Measurements from ENCODE around the gene PDE4B. TPM values are rescaled to one million over a fixed set of nuclear protein-coding genes. Genes with fewer than 3 reads are reported as not detected.

Gene PDE4B
- total RNA-seq, 1 experiment from 2014 or later, result 1.4 TPM

DNA sequence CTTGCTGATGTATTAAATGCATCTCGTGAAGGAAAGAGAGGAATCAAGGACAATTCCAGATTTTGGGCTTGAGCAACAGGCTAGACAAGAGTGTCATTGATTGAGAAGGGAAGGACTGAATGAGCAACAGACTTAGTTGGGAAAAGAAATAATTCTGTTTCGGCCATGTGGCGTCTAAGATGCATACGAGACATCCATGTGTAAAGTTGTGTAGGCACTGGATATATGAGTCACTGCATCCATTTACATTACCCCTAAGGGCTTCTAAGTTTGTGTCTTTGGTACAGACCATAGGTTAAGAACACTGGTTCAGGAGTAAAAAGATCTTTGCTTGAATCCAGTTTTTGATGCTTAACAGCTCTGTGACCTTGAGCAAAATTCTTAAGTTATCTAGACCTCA, 434.3 kb downstream of the PDE4B start:
- Histone ChIP-seq H3K9me3 (ENCODE audit: low read length) (no peaks in the 10 kb centered on the region), H3K27me3 (ENCODE audit: low read length) (peaks cover 27% of the 10 kb centered on the region; the same call in 1 of the 2 replicates), H3K79me2 (ENCODE audit: low read length) (no peaks in the 10 kb centered on the region), H4K20me1 (ENCODE audit: low read length) (no peaks in the 10 kb centered on the region), H2AFZ (ENCODE audit: low read length) (no peak overlapping the region), H3K4me2 (ENCODE audit: low read length) (no peak overlapping the region), H3K9ac (ENCODE audit: low read length) (no peak overlapping the region), H3F3A (ENCODE audit: low read length, unreplicated experiment) (no peaks in the 10 kb centered on the region), H3K4me1 (ENCODE audit: insufficient read depth, low read length) (peaks cover 14% of the 10 kb centered on the region), H3K36me3 (ENCODE audit: low read depth, low read length) (no peaks in the 10 kb centered on the region), H3K9me2 (replicated peaks; ENCODE audit: low read length) (no peaks in the 10 kb centered on the region), H3K4me3 (ENCODE audit: low read length) (no peak overlapping the region), H3K27ac (ENCODE audit: low read length) (no peak overlapping the region)
- intact Hi-C loops (cut with micrococcal nuclease), result no loop called here
- TF ChIP-seq EZH2 (IDR thresholded peaks at IDR 0.05; ENCODE audit: low read length, unreplicated experiment) (no peak), EZH2phosphoT487 (IDR thresholded peaks at IDR 0.05; ENCODE audit: borderline replicate concordance, low read length) (no peak)
- TF ChIP-seq, protein P1, sequence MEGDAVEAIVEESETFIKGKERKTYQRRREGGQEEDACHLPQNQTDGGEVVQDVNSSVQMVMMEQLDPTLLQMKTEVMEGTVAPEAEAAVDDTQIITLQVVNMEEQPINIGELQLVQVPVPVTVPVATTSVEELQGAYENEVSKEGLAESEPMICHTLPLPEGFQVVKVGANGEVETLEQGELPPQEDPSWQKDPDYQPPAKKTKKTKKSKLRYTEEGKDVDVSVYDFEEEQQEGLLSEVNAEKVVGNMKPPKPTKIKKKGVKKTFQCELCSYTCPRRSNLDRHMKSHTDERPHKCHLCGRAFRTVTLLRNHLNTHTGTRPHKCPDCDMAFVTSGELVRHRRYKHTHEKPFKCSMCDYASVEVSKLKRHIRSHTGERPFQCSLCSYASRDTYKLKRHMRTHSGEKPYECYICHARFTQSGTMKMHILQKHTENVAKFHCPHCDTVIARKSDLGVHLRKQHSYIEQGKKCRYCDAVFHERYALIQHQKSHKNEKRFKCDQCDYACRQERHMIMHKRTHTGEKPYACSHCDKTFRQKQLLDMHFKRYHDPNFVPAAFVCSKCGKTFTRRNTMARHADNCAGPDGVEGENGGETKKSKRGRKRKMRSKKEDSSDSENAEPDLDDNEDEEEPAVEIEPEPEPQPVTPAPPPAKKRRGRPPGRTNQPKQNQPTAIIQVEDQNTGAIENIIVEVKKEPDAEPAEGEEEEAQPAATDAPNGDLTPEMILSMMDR (conservative IDR thresholded peaks at IDR 0.05; ENCODE audit: low read depth, low read length), result no peak
- DNase-seq, result no peak
- no peak for ATAC-seq
- CTCF ChIA-PET, result no interaction called here
- POLR2A ChIA-PET (ENCODE audit: unreplicated experiment), result no interaction called here
- BruUV-seq (replicated peaks), result no TSS peak

DNA sequence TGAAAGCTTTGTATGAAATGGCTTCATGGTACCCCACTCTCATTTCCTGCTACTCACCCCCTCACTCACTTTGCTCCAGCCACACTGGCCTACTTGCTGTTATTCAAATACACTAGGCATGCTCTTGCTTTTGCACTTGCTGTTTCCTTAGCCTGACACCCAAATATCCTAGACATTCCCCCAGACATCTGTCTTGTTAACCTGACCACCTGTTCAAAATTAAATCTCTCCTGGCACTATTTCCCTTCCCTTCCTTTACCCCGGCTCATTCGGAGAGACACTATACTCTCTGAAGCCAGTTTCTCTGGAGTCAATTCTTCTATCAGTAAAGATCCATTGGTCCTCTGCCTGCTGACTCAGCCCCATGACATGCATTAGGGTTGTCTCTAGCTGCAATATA, 435.3 kb downstream of the PDE4B start:
- H3K4me3 ChIP-seq (ENCODE audit: low read length), result no peak overlapping the region
- H3K36me3 ChIP-seq (ENCODE audit: low read depth, low read length), result no peaks in the 10 kb centered on the region
- H3K4me1 ChIP-seq (ENCODE audit: insufficient read depth, low read length), result peaks cover 14% of the 10 kb centered on the region
- H3K4me2 ChIP-seq (ENCODE audit: low read length), result no peak overlapping the region
- CTCF ChIA-PET, result no interaction called here
- no peaks in the 10 kb centered on the region for H3K79me2 ChIP-seq (ENCODE audit: low read length)
- H3K9me2 ChIP-seq (replicated peaks; ENCODE audit: low read length), result no peaks in the 10 kb centered on the region
- H3K27ac ChIP-seq (ENCODE audit: low read length), result no peak overlapping the region
- H3F3A ChIP-seq (ENCODE audit: low read length, unreplicated experiment), result no peaks in the 10 kb centered on the region
- H3K9ac ChIP-seq (ENCODE audit: low read length), result no peak overlapping the region
- DNase-seq (no peak), ATAC-seq (no peak)
- no peak overlapping the region for H2AFZ ChIP-seq (ENCODE audit: low read length)
- POLR2A ChIA-PET (ENCODE audit: unreplicated experiment), result no interaction called here
- intact Hi-C loops (cut with micrococcal nuclease), result no loop called here
- TF ChIP-seq, protein P1 (conservative IDR thresholded peaks at IDR 0.05; ENCODE audit: low read depth, low read length), result no peak
- no peak for TF ChIP-seq EZH2phosphoT487 (IDR thresholded peaks at IDR 0.05; ENCODE audit: borderline replicate concordance, low read length)
- no peak for TF ChIP-seq EZH2 (IDR thresholded peaks at IDR 0.05; ENCODE audit: low read length, unreplicated experiment)
- H4K20me1 ChIP-seq (ENCODE audit: low read length), result no peaks in the 10 kb centered on the region
- BruUV-seq (replicated peaks), result no TSS peak
- no peaks in the 10 kb centered on the region for H3K9me3 ChIP-seq (ENCODE audit: low read length)
- peaks cover 20% of the 10 kb centered on the region; the same call in 1 of the 2 replicates for H3K27me3 ChIP-seq (ENCODE audit: low read length)

DNA sequence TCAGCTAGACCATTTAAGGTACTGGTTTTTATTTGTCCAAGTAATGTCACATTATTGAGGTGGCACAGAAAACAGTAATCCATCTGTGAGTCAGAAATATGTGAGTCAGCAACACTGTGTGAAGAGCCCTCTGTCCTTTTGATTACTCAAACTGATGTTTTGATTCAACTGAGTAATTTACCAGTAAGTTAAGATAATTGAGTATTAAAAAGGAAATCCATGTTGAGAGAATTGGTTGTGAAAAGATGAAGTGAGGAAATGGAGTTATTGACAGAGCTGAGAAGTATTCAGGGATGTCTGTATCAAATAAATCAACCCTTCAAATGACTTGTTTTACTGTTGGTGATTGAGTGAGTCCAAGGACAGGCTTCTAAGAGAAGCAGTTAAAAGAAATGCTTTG, 438.5 kb downstream of the PDE4B start:
- no TSS peak for BruUV-seq (replicated peaks)
- CTCF ChIA-PET, result no interaction called here
- 0 out of 2 replicates have a peak overlapping the region, but pooled peaks have one; percentile 23 for H3K4me2 ChIP-seq (ENCODE audit: low read length)
- intact Hi-C loops (cut with micrococcal nuclease), result no loop called here
- no peaks in the 10 kb centered on the region for H3K79me2 ChIP-seq (ENCODE audit: low read length)
- H3F3A ChIP-seq (ENCODE audit: low read length, unreplicated experiment), result no peaks in the 10 kb centered on the region
- H3K9me3 ChIP-seq (ENCODE audit: low read length), result no peaks in the 10 kb centered on the region
- peak; percentile 99 for ATAC-seq
- TF ChIP-seq, protein P1 (conservative IDR thresholded peaks at IDR 0.05; ENCODE audit: low read depth, low read length), result no peak
- TF ChIP-seq EZH2phosphoT487 (IDR thresholded peaks at IDR 0.05; ENCODE audit: borderline replicate concordance, low read length) (no peak), EZH2 (IDR thresholded peaks at IDR 0.05; ENCODE audit: low read length, unreplicated experiment) (no peak)
- H3K9ac ChIP-seq (ENCODE audit: low read length), result no peak overlapping the region
- no peaks in the 10 kb centered on the region for H3K9me2 ChIP-seq (replicated peaks; ENCODE audit: low read length)
- POLR2A ChIA-PET (ENCODE audit: unreplicated experiment), result no interaction called here
- no peaks in the 10 kb centered on the region for H3K36me3 ChIP-seq (ENCODE audit: low read depth, low read length)
- peak overlapping the region; percentile 48 for H3K27ac ChIP-seq (ENCODE audit: low read length)
- no peak overlapping the region for H3K4me3 ChIP-seq (ENCODE audit: low read length)
- peaks cover 14% of the 10 kb centered on the region for H3K4me1 ChIP-seq (ENCODE audit: insufficient read depth, low read length)
- H2AFZ ChIP-seq (ENCODE audit: low read length), result no peak overlapping the region
- peak; percentile 91 for DNase-seq
- H3K27me3 ChIP-seq (ENCODE audit: low read length), result peaks cover 14% of the 10 kb centered on the region
- no peaks in the 10 kb centered on the region for H4K20me1 ChIP-seq (ENCODE audit: low read length)

Measured in PC-3 (cell line).